Neural progenitor cell (in vitro differentiated cells): Measurements from ENCODE around the gene RABEPK.

Source experiments
- EZH2 ChIP-seq: fragments of 200-600 bp; sonication (generic); IDR thresholded peaks from 2 replicates; pipeline ENCODE4 v1.6.1; 2017; ENCODE audit warnings: antibody characterized with exemption, mild to moderate bottlenecking, moderate library complexity
- EZH2phosphoT487 ChIP-seq: fragments of 200-600 bp; sonication (generic); IDR thresholded peaks from 2 replicates; pipeline ENCODE4 v1.6.1; 2017; ENCODE audit warnings: antibody characterized with exemption
- TF ChIP-seq, protein P1 (sequence below): fragments of 200-600 bp; sonication (generic); IDR thresholded peaks from 2 replicates; pipeline ENCODE4 v1.5.1; 2017; ENCODE audit warnings: antibody characterized with exemption, mild to moderate bottlenecking

DNA sequence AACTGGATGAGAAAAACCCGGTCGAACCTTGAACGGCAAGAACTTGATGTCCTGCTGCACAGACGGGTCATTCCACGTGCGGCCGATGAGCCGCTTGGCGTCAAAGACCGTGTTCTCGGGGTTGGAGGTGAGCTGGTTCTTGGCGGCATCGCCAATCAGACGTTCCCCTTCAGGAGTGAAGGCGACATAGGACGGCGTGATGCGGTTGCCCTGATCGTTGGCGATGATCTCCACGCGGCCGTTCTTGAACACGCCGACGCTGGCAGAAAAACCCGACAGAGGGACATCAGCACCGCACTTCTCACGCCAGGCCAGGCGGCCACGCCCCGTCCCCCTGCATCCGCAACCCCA, 40.3 kb downstream of the RABEPK start:
- TF ChIP-seq, protein P1, sequence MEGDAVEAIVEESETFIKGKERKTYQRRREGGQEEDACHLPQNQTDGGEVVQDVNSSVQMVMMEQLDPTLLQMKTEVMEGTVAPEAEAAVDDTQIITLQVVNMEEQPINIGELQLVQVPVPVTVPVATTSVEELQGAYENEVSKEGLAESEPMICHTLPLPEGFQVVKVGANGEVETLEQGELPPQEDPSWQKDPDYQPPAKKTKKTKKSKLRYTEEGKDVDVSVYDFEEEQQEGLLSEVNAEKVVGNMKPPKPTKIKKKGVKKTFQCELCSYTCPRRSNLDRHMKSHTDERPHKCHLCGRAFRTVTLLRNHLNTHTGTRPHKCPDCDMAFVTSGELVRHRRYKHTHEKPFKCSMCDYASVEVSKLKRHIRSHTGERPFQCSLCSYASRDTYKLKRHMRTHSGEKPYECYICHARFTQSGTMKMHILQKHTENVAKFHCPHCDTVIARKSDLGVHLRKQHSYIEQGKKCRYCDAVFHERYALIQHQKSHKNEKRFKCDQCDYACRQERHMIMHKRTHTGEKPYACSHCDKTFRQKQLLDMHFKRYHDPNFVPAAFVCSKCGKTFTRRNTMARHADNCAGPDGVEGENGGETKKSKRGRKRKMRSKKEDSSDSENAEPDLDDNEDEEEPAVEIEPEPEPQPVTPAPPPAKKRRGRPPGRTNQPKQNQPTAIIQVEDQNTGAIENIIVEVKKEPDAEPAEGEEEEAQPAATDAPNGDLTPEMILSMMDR = no peak
- TF ChIP-seq EZH2 (no peak), EZH2phosphoT487 (no peak)
